Osteoblast (primary cell): Measurements from ENCODE around the gene CUX1. TPM values are rescaled to one million over a fixed set of nuclear protein-coding genes. Genes with fewer than 3 reads are reported as not detected.
"Not testable (repeated sequence)": the region's sequence is repeated elsewhere in the genome, so short reads cannot be mapped to it uniquely, and the experiment has no call there.

ENCODE experiments used
- DNase-seq: peaks from one replicate; pipeline ENCODE4 v3.0.0; 2011; ENCODE audit warnings: low spot score, mixed read lengths; ENCODE audit not compliant: insufficient read length; ENCODE audit errors: missing footprints
- H2AFZ ChIP-seq: 2 replicates; pipeline ENCODE4 v1.6.0; 2011; ENCODE audit warnings: mild to moderate bottlenecking, low read length
- H3K27ac ChIP-seq: 2 replicates; pipeline ENCODE4 v1.5.1; 2011; ENCODE audit warnings: mild to moderate bottlenecking, low read depth, low read length, moderate library complexity
- H3K27me3 ChIP-seq: 2 replicates; pipeline ENCODE4 v1.6.0; 2012; ENCODE audit warnings: mild to moderate bottlenecking, control low read depth, inconsistent platforms, low read length, moderate library complexity; ENCODE audit not compliant: insufficient read depth
- H3K36me3 ChIP-seq: 2 replicates; pipeline ENCODE4 v1.5.1; 2011; ENCODE audit warnings: mild to moderate bottlenecking, low read length, control low read depth, moderate library complexity; ENCODE audit not compliant: insufficient read depth
- H3K4me1 ChIP-seq: 2 replicates; pipeline ENCODE4 v1.5.1; 2011; ENCODE audit warnings: mild to moderate bottlenecking, low read length, control low read depth, moderate library complexity; ENCODE audit not compliant: insufficient read depth
- H3K4me2 ChIP-seq: 2 replicates; pipeline ENCODE4 v1.6.0; 2011; ENCODE audit warnings: mild to moderate bottlenecking, low read length; ENCODE audit not compliant: insufficient read depth
- H3K4me3 ChIP-seq: fragments of 200-600 bp; sonication (generic); 3 replicates; pipeline ENCODE4 v1.5.1; 2012; ENCODE audit warnings: mild to moderate bottlenecking, low read length, inconsistent platforms; ENCODE audit not compliant: insufficient read depth
- H3K79me2 ChIP-seq: 2 replicates; pipeline ENCODE4 v1.6.0; 2012; ENCODE audit warnings: mild to moderate bottlenecking, low read length, control low read depth, inconsistent platforms; ENCODE audit not compliant: insufficient read depth
- H3K9me3 ChIP-seq: 2 replicates; pipeline ENCODE4 v1.5.1; 2011; ENCODE audit warnings: low read depth, low read length, control low read depth
- H4K20me1 ChIP-seq: 2 replicates; pipeline ENCODE4 v1.6.0; 2012; ENCODE audit warnings: mild to moderate bottlenecking, low read length, control low read depth; ENCODE audit not compliant: insufficient read depth
- CTCF ChIP-seq: IDR thresholded peaks from 2 replicates; pipeline ENCODE4 v1.5.1; 2011; ENCODE audit warnings: mild to moderate bottlenecking, low read depth, low read length, moderate library complexity; ENCODE audit errors: extremely low read depth
- total RNA-seq: library from RNA; depleted of rRNA; stranded (reverse); fragments of >200 nt; gene quantifications from 2 replicates; pipeline ENCODE4 v1.2.3, GENCODE V29; 2012

CUX1 gene
- total RNA-seq, 1 donor, result 41.6 TPM

DNA sequence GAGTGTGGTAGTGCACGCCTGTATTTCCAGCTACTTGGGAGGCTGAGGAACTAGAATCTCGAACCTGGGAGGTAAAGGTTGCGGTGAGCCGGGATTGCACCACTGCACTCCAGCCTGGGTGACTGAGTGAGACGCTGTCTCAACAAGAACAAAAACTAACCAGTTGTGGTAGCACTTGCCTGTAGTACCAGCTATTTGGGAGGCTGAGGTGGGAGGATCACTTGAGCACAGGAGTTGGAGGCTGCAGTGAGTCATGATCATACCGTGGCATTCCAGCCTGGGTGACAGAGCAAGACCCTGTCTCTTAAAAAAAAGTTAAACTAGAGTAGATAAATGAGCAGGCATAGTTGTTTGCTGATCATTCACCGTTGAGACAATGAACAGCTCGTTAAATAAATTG is 48.9 kb downstream of the CUX1 start:
- Histone ChIP-seq H4K20me1 (peaks cover 64% of the 10 kb centered on the region), H3K4me3 (no peak overlapping the region), H3K27ac (no peak overlapping the region), H3K36me3 (no peaks in the 10 kb centered on the region), H3K79me2 (peaks cover 79% of the 10 kb centered on the region), H3K4me2 (no peak overlapping the region), H3K9me3 (no peaks in the 10 kb centered on the region), H3K4me1 (no peaks in the 10 kb centered on the region), H2AFZ (no peak overlapping the region), H3K27me3 (no peaks in the 10 kb centered on the region)
- no peak for TF ChIP-seq CTCF
- DNase-seq, result no peak

GRCh38 chr7:101867265-101867664 is 49.8 kb downstream of the CUX1 start:
- H2AFZ ChIP-seq, result no peak overlapping the region
- DNase-seq, result no peak
- H3K4me3 ChIP-seq, result no peak overlapping the region
- no peaks in the 10 kb centered on the region for H3K9me3 ChIP-seq
- H3K36me3 ChIP-seq, result no peaks in the 10 kb centered on the region
- TF ChIP-seq CTCF, result no peak
- H3K79me2 ChIP-seq, result peaks cover 78% of the 10 kb centered on the region
- peaks cover 64% of the 10 kb centered on the region for H4K20me1 ChIP-seq
- no peaks in the 10 kb centered on the region for H3K4me1 ChIP-seq
- H3K27me3 ChIP-seq, result no peaks in the 10 kb centered on the region
- no peak overlapping the region for H3K27ac ChIP-seq
- H3K4me2 ChIP-seq, result no peak overlapping the region

- H4K20me1 ChIP-seq, result peaks cover 60% of the 10 kb centered on the region
- H3K79me2 ChIP-seq, result peaks cover 74% of the 10 kb centered on the region
- DNase-seq, H2AFZ ChIP-seq, H3K27ac ChIP-seq, H3K9me3 ChIP-seq, H3K27me3 ChIP-seq, H3K36me3 ChIP-seq, H3K4me1 ChIP-seq, H3K4me3 ChIP-seq, H3K4me2 ChIP-seq: not testable (repeated sequence)
These were observed 50.3 kb downstream of the CUX1 start for GRCh38 chr7:101867681-101868080.

DNA sequence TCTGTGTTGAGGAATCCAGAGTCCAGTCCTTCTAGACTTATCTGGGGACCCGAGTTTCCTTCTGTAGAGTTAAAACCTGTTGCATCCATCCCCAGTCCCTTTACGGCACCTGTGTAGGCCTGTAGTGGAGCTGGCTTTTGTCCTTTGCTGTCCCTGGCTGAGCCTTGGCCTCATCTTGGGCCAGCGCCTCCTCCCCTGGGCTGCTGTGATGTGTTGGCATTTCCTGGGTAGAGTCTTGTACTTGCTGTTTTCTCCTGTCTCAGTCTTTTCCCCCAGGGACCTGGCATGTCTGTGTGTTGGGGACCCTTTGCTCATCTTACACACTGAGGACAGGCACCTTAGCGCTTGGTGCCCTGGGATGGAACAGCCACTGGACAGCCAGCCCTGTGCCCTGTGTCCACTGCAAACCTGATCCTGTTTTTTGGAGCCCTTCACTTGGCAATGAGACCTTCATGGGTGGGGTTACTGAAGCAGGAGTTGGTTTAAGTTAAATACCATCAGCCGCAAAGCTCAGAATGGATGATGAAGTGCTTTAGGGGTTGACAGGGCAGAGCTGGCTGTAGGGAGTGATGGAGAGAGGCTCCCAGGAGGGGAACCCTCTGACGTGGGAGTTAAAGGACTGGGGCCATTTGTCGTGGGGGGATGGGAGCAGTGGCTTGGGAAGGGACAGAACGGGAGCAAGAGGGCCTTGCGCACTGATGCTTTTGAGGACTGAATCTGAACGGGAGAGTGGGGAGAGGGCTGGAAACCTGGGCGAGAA is 50.9 kb downstream of the CUX1 start:
- H3K79me2 ChIP-seq, result peaks cover 71% of the 10 kb centered on the region
- no peak overlapping the region for H3K4me2 ChIP-seq
- H2AFZ ChIP-seq, result no peak overlapping the region
- H3K9me3 ChIP-seq, result no peaks in the 10 kb centered on the region
- TF ChIP-seq CTCF, result no peak
- no peak overlapping the region for H3K27ac ChIP-seq
- H3K4me1 ChIP-seq, result no peaks in the 10 kb centered on the region
- no peaks in the 10 kb centered on the region for H3K36me3 ChIP-seq
- DNase-seq, result no peak
- peaks cover 60% of the 10 kb centered on the region for H4K20me1 ChIP-seq
- no peaks in the 10 kb centered on the region for H3K27me3 ChIP-seq
- no peak overlapping the region for H3K4me3 ChIP-seq
